SK-N-SH treated with all-trans-retinoic acid at 6 μM for 48 hours (cell line): Measurements from ENCODE around the gene COBLL1.

Source experiments
- ATAC-seq: fragments of 200-7000 bp; cut with Tn5 transposase; 3 replicates; pipeline ENCODE4 v1.9.1; 2020; ENCODE audit warnings: mild to moderate bottlenecking, moderate library complexity
- ARNTL ChIP-seq: fragments of 450-650 bp; formaldehyde crosslinking; IDR thresholded peaks from 2 replicates; pipeline ENCODE4 v1.5.0; 2020; ENCODE audit warnings: low read depth, mild to moderate bottlenecking, moderate library complexity, borderline replicate concordance
- BACH2 ChIP-seq: fragments of 250-450 bp; sonication (Bioruptor Pico); IDR thresholded peaks from 2 replicates; pipeline ENCODE4 v1.9.0; 2021; ENCODE audit warnings: mild to moderate bottlenecking, borderline replicate concordance
- CREB5 ChIP-seq: fragments of 250-450 bp; sonication (Bioruptor Pico); IDR thresholded peaks from 2 replicates; pipeline ENCODE4 v1.5.1; 2020; ENCODE audit warnings: low read depth, mild to moderate bottlenecking, moderate library complexity
- CSRNP3 ChIP-seq: fragments of 250-450 bp; sonication (Bioruptor Pico); IDR thresholded peaks from 2 replicates; pipeline ENCODE4 v1.5.1; 2021; ENCODE audit warnings: mild to moderate bottlenecking, moderate library complexity
- ESRRG ChIP-seq: fragments of 250-450 bp; sonication (Bioruptor Pico); IDR thresholded peaks from 2 replicates; pipeline ENCODE4 v1.6.1; 2021; ENCODE audit warnings: mild to moderate bottlenecking
- ISL1 ChIP-seq: fragments of 250-450 bp; sonication (Bioruptor Pico); IDR thresholded peaks from 2 replicates; pipeline ENCODE4 v2.1.2; 2022; ENCODE audit warnings: mild to moderate bottlenecking, moderate library complexity
- PATZ1 ChIP-seq: fragments of 250-450 bp; sonication (Bioruptor Pico); IDR thresholded peaks from 2 replicates; pipeline ENCODE4 v1.8.0; 2020; ENCODE audit warnings: mild to moderate bottlenecking, moderate library complexity, borderline replicate concordance
- POU6F1 ChIP-seq: fragments of 250-450 bp; sonication (Bioruptor Pico); IDR thresholded peaks from 2 replicates; pipeline ENCODE4 v1.8.0; 2021; ENCODE audit warnings: low read depth, mild to moderate bottlenecking, moderate library complexity, borderline replicate concordance
- PPARA ChIP-seq: fragments of 250-450 bp; sonication (Bioruptor Pico); IDR thresholded peaks from 2 replicates; pipeline ENCODE4 v1.5.0; 2020; ENCODE audit warnings: mild to moderate bottlenecking, borderline replicate concordance
- RARB ChIP-seq: fragments of 250-450 bp; sonication (Bioruptor Pico); IDR thresholded peaks from 2 replicates; pipeline ENCODE4 v1.8.0; 2021; ENCODE audit warnings: mild to moderate bottlenecking, moderate library complexity
- TCF4 ChIP-seq: fragments of 250-450 bp; sonication (Bioruptor Pico); IDR thresholded peaks from 2 replicates; pipeline ENCODE4 v1.8.0; 2021; ENCODE audit warnings: mild to moderate bottlenecking, moderate library complexity, borderline replicate concordance
- TOX ChIP-seq: fragments of 250-450 bp; sonication (Bioruptor Pico); IDR thresholded peaks from 2 replicates; pipeline ENCODE4 v1.8.0; 2021; ENCODE audit warnings: mild to moderate bottlenecking, moderate library complexity, borderline replicate concordance
- TSHZ2 ChIP-seq: fragments of 250-450 bp; sonication (Bioruptor Pico); IDR thresholded peaks from 2 replicates; pipeline ENCODE4 v1.5.0; 2020; ENCODE audit warnings: mild to moderate bottlenecking, moderate library complexity
- ZC3H10 ChIP-seq: fragments of 250-450 bp; sonication (Bioruptor Pico); IDR thresholded peaks from 2 replicates; pipeline ENCODE4 v1.5.1; 2021; ENCODE audit warnings: mild to moderate bottlenecking, moderate library complexity
- ZFP3 ChIP-seq: fragments of 250-450 bp; sonication (Bioruptor Pico); IDR thresholded peaks from 2 replicates; pipeline ENCODE4 v1.5.0; 2020; ENCODE audit warnings: mild to moderate bottlenecking, moderate library complexity
- ZNF565 ChIP-seq: fragments of 450-650 bp; formaldehyde crosslinking; conservative IDR thresholded peaks from 2 replicates; pipeline ENCODE4 v1.5.0; 2020; ENCODE audit warnings: low read depth, mild to moderate bottlenecking, moderate library complexity
- ZNF70 ChIP-seq: fragments of 450-650 bp; formaldehyde crosslinking; IDR thresholded peaks from 2 replicates; pipeline ENCODE4 v1.5.0; 2020; ENCODE audit warnings: mild to moderate bottlenecking, moderate library complexity
- ZNF8 ChIP-seq: fragments of 450-650 bp; formaldehyde crosslinking; IDR thresholded peaks from 2 replicates; pipeline ENCODE4 v1.5.0; 2020; ENCODE audit warnings: mild to moderate bottlenecking, moderate library complexity

The COBLL1 gene

GRCh38 chr2:164782323-164782722 is 59.3 kb downstream of the COBLL1 start:
- no peak for ATAC-seq
- TF ChIP-seq TCF4 (CRISPR knock-in tag): no peak
- no peak for TF ChIP-seq ZFP3 (CRISPR knock-in tag)
- no peak for TF ChIP-seq ZNF70 (CRISPR knock-in tag)
- no peak for TF ChIP-seq POU6F1 (CRISPR knock-in tag)
- TF ChIP-seq CSRNP3 (CRISPR knock-in tag): no peak
- no peak for TF ChIP-seq ZC3H10 (CRISPR knock-in tag)
- no peak for TF ChIP-seq PATZ1 (CRISPR knock-in tag)

DNA sequence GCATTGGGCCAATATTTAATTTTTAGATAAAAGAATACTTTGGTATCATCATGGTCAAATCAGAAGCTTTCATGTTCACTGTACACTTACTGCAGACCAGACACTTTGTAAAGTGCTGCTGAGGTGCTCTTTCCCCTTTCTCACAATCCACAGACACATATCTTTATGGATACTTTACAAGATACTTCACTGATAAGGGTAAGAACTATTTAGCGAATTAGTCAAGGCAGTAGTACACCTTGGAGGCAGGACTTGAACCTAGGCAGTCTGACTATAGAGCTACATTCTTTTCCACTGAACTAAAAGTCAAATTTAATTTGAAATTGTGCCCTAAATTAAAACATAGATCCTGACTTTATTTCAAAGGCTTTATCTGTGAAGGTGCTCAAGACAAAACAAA is 60.2 kb downstream of the COBLL1 start:
- no peak for ATAC-seq
- TF ChIP-seq ISL1 (CRISPR knock-in tag) (peak; percentile 7; the same call in 1 of the 2 replicates), TOX (no peak)

DNA sequence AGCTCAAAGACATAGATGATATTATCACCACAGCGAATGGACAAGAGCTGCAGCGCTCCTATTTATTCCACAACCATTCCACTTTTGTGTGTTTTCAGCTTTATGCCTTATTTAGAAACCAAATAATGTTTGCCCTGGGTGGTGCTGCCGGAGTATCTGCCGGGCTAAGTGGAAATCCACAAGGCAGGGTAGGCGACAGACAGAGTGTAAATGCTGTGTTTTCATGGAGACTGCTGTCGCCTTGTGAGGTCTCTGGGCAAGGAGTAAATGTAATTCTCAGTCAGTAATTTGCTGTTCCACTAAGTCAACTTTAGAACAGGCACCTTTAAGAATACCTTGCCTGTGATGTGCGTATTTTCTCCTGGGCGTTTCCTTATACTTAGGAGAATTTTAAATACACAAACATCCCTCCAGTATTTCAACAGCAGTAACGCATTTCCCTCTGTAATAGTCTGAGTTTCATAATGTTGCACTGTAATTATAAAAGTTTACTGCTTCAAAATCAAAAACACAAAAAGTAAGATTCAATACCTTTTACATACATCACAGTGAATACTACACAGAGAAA is 60.9 kb downstream of the COBLL1 start:
- TF ChIP-seq CREB5 (no peak), TOX (no peak), ZNF565 (CRISPR knock-in tag) (no peak), RARB (CRISPR knock-in tag) (no peak), TCF4 (CRISPR knock-in tag) (no peak), ZNF8 (CRISPR knock-in tag) (no peak)
- no peak for ATAC-seq

DNA sequence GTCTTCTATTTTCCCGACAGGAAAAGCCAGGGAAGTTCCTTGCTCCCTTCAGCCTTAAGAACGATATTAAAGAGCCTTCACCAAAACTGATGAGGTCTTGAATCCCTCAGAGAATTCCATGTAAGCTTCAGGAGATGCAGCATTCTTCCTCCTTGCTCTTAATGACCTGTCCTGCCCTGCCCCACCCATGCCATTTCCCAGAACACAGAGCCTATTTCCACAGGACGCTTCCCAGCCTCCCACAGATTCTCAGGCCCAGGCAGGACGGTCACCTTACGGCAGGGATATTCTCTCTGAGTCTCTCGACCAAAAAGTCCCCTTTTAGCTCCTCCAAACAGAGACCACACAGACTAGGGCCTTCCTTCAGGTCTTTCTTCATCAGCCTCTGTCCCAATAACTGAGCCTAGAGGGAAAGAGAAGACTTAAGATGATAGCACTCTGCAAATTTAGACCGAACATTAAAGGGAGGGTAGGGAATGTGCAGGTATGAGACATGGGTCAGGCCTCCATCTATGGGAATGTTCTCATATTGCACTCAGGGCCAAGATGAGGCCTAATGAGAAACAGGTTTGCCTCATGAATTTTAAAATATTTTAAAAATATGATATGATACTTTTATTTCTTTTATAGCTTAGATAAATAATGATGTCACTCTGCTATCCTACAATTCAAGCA is 62.1 kb downstream of the COBLL1 start:
- peak; percentile 56 for ATAC-seq
- no peak for TF ChIP-seq ARNTL

DNA sequence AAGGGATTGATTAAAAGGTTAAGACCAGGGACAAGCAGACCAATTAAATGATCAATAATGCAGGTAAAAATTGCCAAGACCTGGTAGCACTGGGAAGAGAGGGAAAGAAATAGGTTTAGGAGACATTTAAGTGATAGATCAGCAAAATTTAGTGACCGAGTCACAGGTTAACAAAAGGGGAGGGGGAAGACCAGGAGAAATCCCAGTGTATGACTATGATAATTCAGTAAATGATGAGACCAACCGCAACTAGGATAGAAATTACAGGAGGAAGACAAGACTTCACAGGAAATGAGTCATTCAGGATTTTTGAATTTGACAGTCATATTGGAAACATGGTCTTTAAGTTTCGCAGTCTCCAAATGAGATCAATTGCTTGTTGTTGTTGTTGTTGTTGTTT is 62.9 kb downstream of the COBLL1 start:
- ATAC-seq: peak; percentile 35; the same call in 1 of the 3 replicates
- TF ChIP-seq BACH2 (CRISPR knock-in tag): no peak
- no peak for TF ChIP-seq ESRRG (CRISPR knock-in tag)
- no peak for TF ChIP-seq CSRNP3 (CRISPR knock-in tag)
- no peak for TF ChIP-seq TOX
- TF ChIP-seq ARNTL: no peak
- TF ChIP-seq POU6F1 (CRISPR knock-in tag): no peak
- no peak for TF ChIP-seq TSHZ2 (CRISPR knock-in tag)
- no peak for TF ChIP-seq PPARA (CRISPR knock-in tag)
- no peak for TF ChIP-seq CREB5
- no peak for TF ChIP-seq ZNF8 (CRISPR knock-in tag)
- no peak for TF ChIP-seq ISL1 (CRISPR knock-in tag)
